KMS-11 (cell line): ENCODE results near the gene KIF5C.
"Not testable (repeated sequence)": the region's sequence is repeated elsewhere in the genome, so short reads cannot be mapped to it uniquely, and the experiment has no call there.

Source experiments
- H2AFZ ChIP-seq: fragments of 200-600 bp; sonication (generic); 2 replicates; pipeline ENCODE4 v1.6.1; 2016; ENCODE audit warnings: antibody characterized with exemption, mixed run types, low read depth
- H3K27ac ChIP-seq: fragments of 200-600 bp; sonication (generic); 2 replicates; pipeline ENCODE4 v1.6.1; 2016; ENCODE audit warnings: mild to moderate bottlenecking, mixed run types
- H3K27me3 ChIP-seq: fragments of 200-600 bp; sonication (generic); 2 replicates; pipeline ENCODE4 v1.6.1; 2017; ENCODE audit warnings: mild to moderate bottlenecking, low read depth, mixed run types, moderate library complexity; ENCODE audit not compliant: insufficient read depth
- H3K36me3 ChIP-seq: fragments of 200-600 bp; sonication (generic); 2 replicates; pipeline ENCODE4 v1.6.1; 2017; ENCODE audit warnings: mild to moderate bottlenecking, mixed run types; ENCODE audit not compliant: insufficient read depth
- H3K4me1 ChIP-seq: fragments of 200-600 bp; sonication (generic); 2 replicates; pipeline ENCODE4 v1.6.1; 2016; ENCODE audit warnings: mild to moderate bottlenecking, low read depth, mixed run types; ENCODE audit not compliant: poor library complexity, severe bottlenecking
- H3K4me2 ChIP-seq: fragments of 200-600 bp; sonication (generic); 2 replicates; pipeline ENCODE4 v1.7.0; 2016; ENCODE audit warnings: mild to moderate bottlenecking, mixed run types
- H3K4me3 ChIP-seq: fragments of 200-600 bp; sonication (generic); IDR thresholded peaks from 2 replicates; pipeline ENCODE4 v1.6.1; 2017; ENCODE audit warnings: low read depth, low read length, mixed read lengths; ENCODE audit not compliant: insufficient read depth
- H3K79me2 ChIP-seq: fragments of 200-600 bp; sonication (generic); 2 replicates; pipeline ENCODE4 v1.6.1; 2016; ENCODE audit warnings: low read depth, mixed run types; ENCODE audit not compliant: insufficient read depth
- H3K9ac ChIP-seq: fragments of 200-600 bp; sonication (generic); 2 replicates; pipeline ENCODE4 v1.6.1; 2016; ENCODE audit warnings: mild to moderate bottlenecking, mixed run types
- H4K20me1 ChIP-seq: fragments of 200-600 bp; sonication (generic); 2 replicates; pipeline ENCODE4 v1.6.1; 2016; ENCODE audit warnings: mild to moderate bottlenecking, mixed run types; ENCODE audit not compliant: insufficient read depth
- TF ChIP-seq, protein P1 (sequence below): fragments of 200-600 bp; sonication (generic); conservative IDR thresholded peaks from 2 replicates; pipeline ENCODE4 v1.6.1; 2017; ENCODE audit warnings: low read depth, mild to moderate bottlenecking, antibody characterized with exemption, low read length, moderate library complexity, mixed read lengths

KIF5C gene

DNA sequence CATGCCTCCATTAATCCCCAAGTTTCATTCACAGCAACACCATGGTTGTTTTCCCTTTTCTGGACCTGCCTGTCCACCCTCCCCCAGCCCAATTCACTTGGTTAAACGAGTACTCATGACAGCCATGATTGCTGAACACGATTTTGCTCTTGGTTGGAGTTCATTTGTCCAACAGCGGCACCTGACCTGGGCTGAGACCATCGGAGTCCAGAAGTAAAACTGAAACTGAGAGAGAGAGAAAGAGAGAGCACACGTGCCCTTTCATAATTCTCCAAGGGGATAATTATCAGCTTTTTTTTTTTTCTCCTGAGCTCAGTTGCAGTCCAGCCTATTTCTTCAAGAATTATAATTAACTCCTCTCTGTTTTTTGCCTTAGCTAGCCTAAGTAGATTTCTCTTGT is 13.7 kb upstream of the KIF5C start:
- Histone ChIP-seq H3K4me3 (no peak overlapping the region), H3K27ac (no peak overlapping the region), H3K79me2 (no peaks in the 10 kb centered on the region), H3K4me1 (no peaks in the 10 kb centered on the region), H3K36me3 (no peaks in the 10 kb centered on the region), H3K4me2 (no peak overlapping the region), H2AFZ (no peak overlapping the region), H3K9ac (no peak overlapping the region), H4K20me1 (no peaks in the 10 kb centered on the region), H3K27me3 (no peaks in the 10 kb centered on the region)
- TF ChIP-seq, protein P1, sequence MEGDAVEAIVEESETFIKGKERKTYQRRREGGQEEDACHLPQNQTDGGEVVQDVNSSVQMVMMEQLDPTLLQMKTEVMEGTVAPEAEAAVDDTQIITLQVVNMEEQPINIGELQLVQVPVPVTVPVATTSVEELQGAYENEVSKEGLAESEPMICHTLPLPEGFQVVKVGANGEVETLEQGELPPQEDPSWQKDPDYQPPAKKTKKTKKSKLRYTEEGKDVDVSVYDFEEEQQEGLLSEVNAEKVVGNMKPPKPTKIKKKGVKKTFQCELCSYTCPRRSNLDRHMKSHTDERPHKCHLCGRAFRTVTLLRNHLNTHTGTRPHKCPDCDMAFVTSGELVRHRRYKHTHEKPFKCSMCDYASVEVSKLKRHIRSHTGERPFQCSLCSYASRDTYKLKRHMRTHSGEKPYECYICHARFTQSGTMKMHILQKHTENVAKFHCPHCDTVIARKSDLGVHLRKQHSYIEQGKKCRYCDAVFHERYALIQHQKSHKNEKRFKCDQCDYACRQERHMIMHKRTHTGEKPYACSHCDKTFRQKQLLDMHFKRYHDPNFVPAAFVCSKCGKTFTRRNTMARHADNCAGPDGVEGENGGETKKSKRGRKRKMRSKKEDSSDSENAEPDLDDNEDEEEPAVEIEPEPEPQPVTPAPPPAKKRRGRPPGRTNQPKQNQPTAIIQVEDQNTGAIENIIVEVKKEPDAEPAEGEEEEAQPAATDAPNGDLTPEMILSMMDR, result no peak

- not testable (repeated sequence) for H3K27ac ChIP-seq, H3K27me3 ChIP-seq, H3K4me2 ChIP-seq, H3K36me3 ChIP-seq, H2AFZ ChIP-seq, H3K79me2 ChIP-seq, H3K9ac ChIP-seq, H4K20me1 ChIP-seq, H3K4me1 ChIP-seq, H3K4me3 ChIP-seq
Observed at GRCh38 chr2:148862478-148862877, 12.5 kb upstream of the KIF5C start.

DNA sequence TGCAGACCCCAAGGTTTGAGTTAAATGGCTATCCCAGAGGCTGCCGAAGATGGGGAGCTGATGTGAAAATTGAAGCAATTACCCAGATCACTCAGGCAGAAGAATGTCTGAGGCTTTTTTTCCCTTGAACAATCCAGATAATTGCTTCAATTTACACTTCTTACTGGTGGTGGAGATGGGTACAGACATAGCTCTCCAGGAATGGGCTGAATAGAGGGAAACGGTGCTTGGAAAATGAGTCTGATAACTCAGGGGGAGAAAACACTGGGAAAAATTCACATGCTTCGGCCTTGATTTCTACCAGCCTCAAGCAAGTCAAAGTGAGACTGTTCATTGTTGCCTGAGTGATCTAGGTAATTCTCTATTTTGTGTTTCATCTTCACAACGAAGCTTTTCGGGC is 9.5 kb upstream of the KIF5C start:
- TF ChIP-seq, protein P1, result no peak
- Histone ChIP-seq H3K27me3 (no peaks in the 10 kb centered on the region), H3K36me3 (no peaks in the 10 kb centered on the region), H2AFZ (no peak overlapping the region), H3K4me3 (no peak overlapping the region), H3K79me2 (no peaks in the 10 kb centered on the region), H3K27ac (no peak overlapping the region), H4K20me1 (no peaks in the 10 kb centered on the region), H3K9ac (no peak overlapping the region), H3K4me1 (no peaks in the 10 kb centered on the region), H3K4me2 (no peak overlapping the region)

DNA sequence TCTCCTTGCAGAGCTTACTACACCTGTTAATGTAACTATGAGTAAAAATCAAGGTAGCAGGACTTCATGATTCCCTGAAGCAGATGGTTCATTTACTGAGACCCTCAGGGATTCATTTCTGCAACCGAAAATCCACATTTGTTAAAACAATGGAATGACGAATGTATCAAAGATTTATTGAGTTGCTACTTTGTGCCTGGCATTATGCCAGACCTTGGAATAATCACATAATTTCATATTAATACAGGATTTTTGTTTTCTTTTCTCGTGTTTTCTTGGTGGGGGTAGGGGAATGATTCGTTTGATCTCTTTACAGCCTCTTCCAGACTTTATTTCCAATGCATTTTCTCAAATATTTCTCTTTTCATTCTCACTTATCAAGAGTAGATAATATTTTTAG is 8.9 kb upstream of the KIF5C start:
- no peaks in the 10 kb centered on the region for H3K4me1 ChIP-seq
- H4K20me1 ChIP-seq, result no peaks in the 10 kb centered on the region
- no peaks in the 10 kb centered on the region for H3K36me3 ChIP-seq
- no peaks in the 10 kb centered on the region for H3K79me2 ChIP-seq
- TF ChIP-seq, protein P1, result no peak
- no peak overlapping the region for H3K9ac ChIP-seq
- H3K4me3 ChIP-seq, result no peak overlapping the region
- H3K27ac ChIP-seq, result no peak overlapping the region
- no peaks in the 10 kb centered on the region for H3K27me3 ChIP-seq
- H2AFZ ChIP-seq, result no peak overlapping the region
- H3K4me2 ChIP-seq, result no peak overlapping the region

DNA sequence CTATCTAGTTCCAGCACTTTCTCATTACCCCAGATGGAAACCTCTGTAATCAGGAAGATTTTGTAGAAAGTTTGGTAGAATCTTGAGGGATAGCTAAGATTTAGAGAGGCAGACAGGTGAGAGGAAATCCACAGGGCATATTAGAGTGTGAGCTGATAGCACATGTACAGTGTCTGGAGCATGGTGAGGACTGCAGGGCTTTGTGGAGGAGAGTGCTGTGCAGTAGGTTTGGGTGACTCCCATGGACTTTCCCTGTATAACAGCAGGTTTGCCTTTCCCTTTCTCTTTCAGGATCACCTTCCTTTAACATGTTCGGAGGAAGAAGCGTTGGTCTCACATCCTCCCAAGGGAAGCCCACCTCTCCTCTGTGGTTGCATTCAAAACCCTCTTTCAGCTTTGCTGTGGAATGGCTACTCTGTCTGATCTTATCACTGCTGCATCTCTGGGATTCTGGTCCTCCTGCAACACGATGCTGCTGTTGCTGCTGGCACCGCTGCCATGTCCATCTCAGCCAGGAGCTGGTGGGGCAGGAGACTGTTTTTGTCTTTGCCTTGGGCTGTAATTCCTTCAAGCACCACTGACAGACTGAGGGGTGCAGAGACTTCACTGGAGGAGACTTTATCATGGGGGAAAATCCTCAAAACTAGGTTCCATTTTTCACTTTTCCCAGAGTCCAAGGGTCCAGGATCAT is 7.8 kb upstream of the KIF5C start:
- Histone ChIP-seq H3K79me2 (no peaks in the 10 kb centered on the region), H3K4me2 (no peak overlapping the region), H3K4me1 (no peaks in the 10 kb centered on the region), H3K27me3 (no peaks in the 10 kb centered on the region), H3K4me3 (no peak overlapping the region), H3K9ac (no peak overlapping the region), H4K20me1 (no peaks in the 10 kb centered on the region), H3K36me3 (no peaks in the 10 kb centered on the region), H2AFZ (no peak overlapping the region), H3K27ac (no peak overlapping the region)
- TF ChIP-seq, protein P1, result no peak
